ENCODE data around the gene MRPL10. TPM values are rescaled to one million over a fixed set of nuclear protein-coding genes. Genes with fewer than 3 reads are reported as not detected.

Gene MRPL10
- total and polyA plus RNA-seq, 2 experiments from 2014 or later, result 50.2 to 74.7 TPM

DNA sequence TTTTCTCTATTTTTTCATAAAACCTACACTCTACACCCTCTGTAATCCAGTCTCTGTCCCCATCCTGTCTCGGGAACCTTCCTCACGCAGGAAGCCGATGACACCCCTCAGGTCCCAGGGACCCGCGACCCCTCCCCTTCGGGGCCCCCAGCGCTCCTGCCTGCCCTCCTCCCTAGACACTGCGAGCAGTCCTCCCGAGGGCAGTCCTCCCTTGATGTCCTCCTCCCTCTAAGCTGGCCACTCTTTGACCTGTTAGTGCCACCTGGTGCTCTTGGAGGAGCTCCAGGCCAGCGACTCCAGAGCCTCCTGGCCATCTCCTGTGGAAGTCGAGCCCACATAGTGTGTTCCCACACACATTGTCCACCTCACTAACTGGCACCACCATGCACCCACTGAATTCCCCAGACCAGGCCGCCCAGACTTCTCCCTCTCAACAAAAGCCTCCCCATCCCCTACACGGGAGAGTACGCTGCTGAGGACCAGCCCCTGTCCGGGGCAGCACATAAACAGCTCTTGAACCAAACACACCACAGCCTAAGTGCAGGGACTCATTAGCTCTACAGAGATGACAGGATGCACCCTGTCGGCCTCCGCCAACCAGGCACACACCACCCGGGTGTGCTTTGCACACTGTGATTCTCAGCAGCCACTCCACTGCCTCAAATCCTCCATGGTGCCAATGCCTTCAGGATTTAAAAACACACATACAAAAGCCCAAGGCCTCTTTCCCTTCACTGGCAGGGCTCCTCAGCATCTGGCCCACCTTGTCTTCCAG, 19.0 kb downstream of the MRPL10 start:
- no peak overlapping the region for H3K4me2 ChIP-seq
- TF ChIP-seq ZNF114 (CRISPR knock-in tag; IDR thresholded peaks at IDR 0.05), result no peak
- no peak for TF ChIP-seq JUNB (IDR thresholded peaks at IDR 0.05; ENCODE audit: unreplicated experiment)
- TF ChIP-seq, protein P1, sequence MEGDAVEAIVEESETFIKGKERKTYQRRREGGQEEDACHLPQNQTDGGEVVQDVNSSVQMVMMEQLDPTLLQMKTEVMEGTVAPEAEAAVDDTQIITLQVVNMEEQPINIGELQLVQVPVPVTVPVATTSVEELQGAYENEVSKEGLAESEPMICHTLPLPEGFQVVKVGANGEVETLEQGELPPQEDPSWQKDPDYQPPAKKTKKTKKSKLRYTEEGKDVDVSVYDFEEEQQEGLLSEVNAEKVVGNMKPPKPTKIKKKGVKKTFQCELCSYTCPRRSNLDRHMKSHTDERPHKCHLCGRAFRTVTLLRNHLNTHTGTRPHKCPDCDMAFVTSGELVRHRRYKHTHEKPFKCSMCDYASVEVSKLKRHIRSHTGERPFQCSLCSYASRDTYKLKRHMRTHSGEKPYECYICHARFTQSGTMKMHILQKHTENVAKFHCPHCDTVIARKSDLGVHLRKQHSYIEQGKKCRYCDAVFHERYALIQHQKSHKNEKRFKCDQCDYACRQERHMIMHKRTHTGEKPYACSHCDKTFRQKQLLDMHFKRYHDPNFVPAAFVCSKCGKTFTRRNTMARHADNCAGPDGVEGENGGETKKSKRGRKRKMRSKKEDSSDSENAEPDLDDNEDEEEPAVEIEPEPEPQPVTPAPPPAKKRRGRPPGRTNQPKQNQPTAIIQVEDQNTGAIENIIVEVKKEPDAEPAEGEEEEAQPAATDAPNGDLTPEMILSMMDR (conservative IDR thresholded peaks at IDR 0.05; ENCODE audit: low read depth in 2 of 2), result no peak
- no peak for TF ChIP-seq EZH2phosphoT487 (IDR thresholded peaks at IDR 0.05; ENCODE audit: unreplicated experiment)
- TF ChIP-seq, protein P2, sequence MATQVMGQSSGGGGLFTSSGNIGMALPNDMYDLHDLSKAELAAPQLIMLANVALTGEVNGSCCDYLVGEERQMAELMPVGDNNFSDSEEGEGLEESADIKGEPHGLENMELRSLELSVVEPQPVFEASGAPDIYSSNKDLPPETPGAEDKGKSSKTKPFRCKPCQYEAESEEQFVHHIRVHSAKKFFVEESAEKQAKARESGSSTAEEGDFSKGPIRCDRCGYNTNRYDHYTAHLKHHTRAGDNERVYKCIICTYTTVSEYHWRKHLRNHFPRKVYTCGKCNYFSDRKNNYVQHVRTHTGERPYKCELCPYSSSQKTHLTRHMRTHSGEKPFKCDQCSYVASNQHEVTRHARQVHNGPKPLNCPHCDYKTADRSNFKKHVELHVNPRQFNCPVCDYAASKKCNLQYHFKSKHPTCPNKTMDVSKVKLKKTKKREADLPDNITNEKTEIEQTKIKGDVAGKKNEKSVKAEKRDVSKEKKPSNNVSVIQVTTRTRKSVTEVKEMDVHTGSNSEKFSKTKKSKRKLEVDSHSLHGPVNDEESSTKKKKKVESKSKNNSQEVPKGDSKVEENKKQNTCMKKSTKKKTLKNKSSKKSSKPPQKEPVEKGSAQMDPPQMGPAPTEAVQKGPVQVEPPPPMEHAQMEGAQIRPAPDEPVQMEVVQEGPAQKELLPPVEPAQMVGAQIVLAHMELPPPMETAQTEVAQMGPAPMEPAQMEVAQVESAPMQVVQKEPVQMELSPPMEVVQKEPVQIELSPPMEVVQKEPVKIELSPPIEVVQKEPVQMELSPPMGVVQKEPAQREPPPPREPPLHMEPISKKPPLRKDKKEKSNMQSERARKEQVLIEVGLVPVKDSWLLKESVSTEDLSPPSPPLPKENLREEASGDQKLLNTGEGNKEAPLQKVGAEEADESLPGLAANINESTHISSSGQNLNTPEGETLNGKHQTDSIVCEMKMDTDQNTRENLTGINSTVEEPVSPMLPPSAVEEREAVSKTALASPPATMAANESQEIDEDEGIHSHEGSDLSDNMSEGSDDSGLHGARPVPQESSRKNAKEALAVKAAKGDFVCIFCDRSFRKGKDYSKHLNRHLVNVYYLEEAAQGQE (IDR thresholded peaks at IDR 0.05; ENCODE audit: unreplicated experiment), result no peak
- TF ChIP-seq ZNF462 (CRISPR knock-in tag; IDR thresholded peaks at IDR 0.05), result no peak
- no peak for TF ChIP-seq EZH2 (IDR thresholded peaks at IDR 0.05; ENCODE audit: low read depth, unreplicated experiment)
- no peaks in the 10 kb centered on the region for H3K79me2 ChIP-seq (replicated peaks; ENCODE audit: insufficient read depth)
- no peak overlapping the region for H2AFZ ChIP-seq
- H3K27me3 Mint-ChIP-seq (ENCODE audit: insufficient read depth, low read depth, poor library complexity), result peaks cover 2% of the 10 kb centered on the region
- H3K36me3 Mint-ChIP-seq (ENCODE audit: low read depth), result peaks cover 7% of the 10 kb centered on the region; the same call in 1 of the 3 replicates
- no peaks in the 10 kb centered on the region for H3K27me3 ChIP-seq (ENCODE audit: insufficient read depth)
- no peaks in the 10 kb centered on the region for H3K36me3 ChIP-seq (ENCODE audit: insufficient read depth)
- H3F3A ChIP-seq (replicated peaks; ENCODE audit: low read depth), result no peaks in the 10 kb centered on the region
- H3K4me1 Mint-ChIP-seq, result peaks cover 7% of the 10 kb centered on the region; the same call in 2 of the 3 replicates
- no peak overlapping the region for H3K27ac ChIP-seq (ENCODE audit: low read depth)
- no peak for DNase-seq (ENCODE audit: low spot score)
- no peaks in the 10 kb centered on the region for H3K9me2 ChIP-seq (ENCODE audit: insufficient read depth)
- no peak for ATAC-seq
- H3K9me3 Mint-ChIP-seq, result no peaks in the 10 kb centered on the region; the same call in 2 of the 3 replicates
- no peaks in the 10 kb centered on the region for H4K20me1 ChIP-seq (replicated peaks; ENCODE audit: insufficient read depth)
- no peaks in the 10 kb centered on the region for H3K4me1 ChIP-seq (ENCODE audit: insufficient read depth)
- no peak overlapping the region for H3K27ac Mint-ChIP-seq
- H3K4me3 Mint-ChIP-seq, result no peak overlapping the region
- H3K4me3 ChIP-seq, result no peak overlapping the region

Measured in GM23338 (cell line).